Measurements from ENCODE around the gene PDE4A.

- no peak for TF ChIP-seq CTCF (IDR thresholded peaks at IDR 0.05)
- TF ChIP-seq ZFX (IDR thresholded peaks at IDR 0.05; ENCODE audit: borderline replicate concordance): no peak
Measured at GRCh38 chr19:10473192-10473591, 52.9 kb downstream of the PDE4A start.
